Measurements from ENCODE around the gene CARD6.

Gene CARD6

DNA sequence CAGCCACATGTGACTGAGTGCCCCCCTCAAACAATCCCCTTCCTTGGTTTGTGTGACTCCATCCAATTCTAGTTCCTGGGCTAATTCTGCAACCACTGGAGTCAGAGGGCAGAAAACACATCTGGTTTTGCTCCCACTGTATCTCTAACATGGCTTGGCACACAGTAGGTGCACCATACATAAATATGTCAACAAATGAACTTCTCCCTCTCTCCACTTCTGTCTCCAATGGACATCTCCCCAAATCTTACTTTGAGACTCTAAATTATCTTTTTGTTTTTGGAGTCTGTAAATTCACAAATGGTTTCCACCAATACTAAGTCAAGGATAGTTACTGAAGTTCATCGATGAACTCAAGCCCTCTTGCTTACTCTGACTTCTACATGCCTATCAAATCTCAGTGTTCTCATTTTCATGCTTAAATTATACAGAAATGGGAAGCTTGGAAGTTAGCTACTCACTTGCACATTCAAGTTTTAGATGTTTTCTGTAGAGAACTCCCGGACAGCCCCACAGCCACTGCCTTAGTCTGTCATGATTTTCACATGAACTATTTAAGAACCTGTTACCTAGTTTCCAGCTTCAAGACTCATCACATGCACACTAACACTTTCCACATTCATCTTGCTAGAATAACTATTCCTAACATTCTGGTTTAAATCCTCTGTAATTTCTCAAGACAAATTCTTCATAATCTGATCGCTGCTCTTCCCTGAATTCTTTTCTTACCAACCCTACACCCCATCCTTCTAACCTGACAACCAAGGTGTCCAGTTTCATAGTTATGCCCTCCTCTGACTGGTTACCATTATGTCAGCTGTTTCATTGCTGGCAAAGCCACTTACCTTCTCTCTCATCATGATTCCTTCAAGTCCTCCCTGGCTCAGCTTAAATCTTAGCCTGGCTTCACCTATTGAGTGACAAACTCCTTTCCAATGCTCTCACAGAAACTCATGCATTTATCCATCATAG, 12.2 kb upstream of the CARD6 start:
- H3K36me3 ChIP-seq (replicated peaks; ENCODE audit: insufficient read depth, low read length) = peaks cover 43% of the 10 kb centered on the region
- peaks cover 82% of the 10 kb centered on the region for H3F3A ChIP-seq (ENCODE audit: insufficient read depth, low read length)
- TF ChIP-seq EZH2 (optimal IDR thresholded peaks at IDR 0.05; ENCODE audit: low read depth, low read length) = no peak
- TF ChIP-seq, protein P1, sequence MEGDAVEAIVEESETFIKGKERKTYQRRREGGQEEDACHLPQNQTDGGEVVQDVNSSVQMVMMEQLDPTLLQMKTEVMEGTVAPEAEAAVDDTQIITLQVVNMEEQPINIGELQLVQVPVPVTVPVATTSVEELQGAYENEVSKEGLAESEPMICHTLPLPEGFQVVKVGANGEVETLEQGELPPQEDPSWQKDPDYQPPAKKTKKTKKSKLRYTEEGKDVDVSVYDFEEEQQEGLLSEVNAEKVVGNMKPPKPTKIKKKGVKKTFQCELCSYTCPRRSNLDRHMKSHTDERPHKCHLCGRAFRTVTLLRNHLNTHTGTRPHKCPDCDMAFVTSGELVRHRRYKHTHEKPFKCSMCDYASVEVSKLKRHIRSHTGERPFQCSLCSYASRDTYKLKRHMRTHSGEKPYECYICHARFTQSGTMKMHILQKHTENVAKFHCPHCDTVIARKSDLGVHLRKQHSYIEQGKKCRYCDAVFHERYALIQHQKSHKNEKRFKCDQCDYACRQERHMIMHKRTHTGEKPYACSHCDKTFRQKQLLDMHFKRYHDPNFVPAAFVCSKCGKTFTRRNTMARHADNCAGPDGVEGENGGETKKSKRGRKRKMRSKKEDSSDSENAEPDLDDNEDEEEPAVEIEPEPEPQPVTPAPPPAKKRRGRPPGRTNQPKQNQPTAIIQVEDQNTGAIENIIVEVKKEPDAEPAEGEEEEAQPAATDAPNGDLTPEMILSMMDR (IDR thresholded peaks at IDR 0.05; ENCODE audit: low read length) = no peak
- no peak for TF ChIP-seq EZH2phosphoT487 (IDR thresholded peaks at IDR 0.05; ENCODE audit: low read length)
- peaks cover 50% of the 10 kb centered on the region for H3K79me2 ChIP-seq (ENCODE audit: low read length)
- peaks cover 23% of the 10 kb centered on the region for H3K4me1 ChIP-seq (ENCODE audit: low read length)
- no peaks in the 10 kb centered on the region for H3K9me3 ChIP-seq (replicated peaks; ENCODE audit: insufficient read depth, low read length)
- H3K4me2 ChIP-seq (ENCODE audit: low read depth, low read length) = no peak overlapping the region
- H4K20me1 ChIP-seq (ENCODE audit: insufficient read depth, low read length) = peaks cover 39% of the 10 kb centered on the region
- H3K9me2 ChIP-seq (replicated peaks; ENCODE audit: insufficient read depth, low read length) = no peaks in the 10 kb centered on the region
- H2AFZ ChIP-seq (ENCODE audit: low read length) = no peak overlapping the region
- H3K4me3 ChIP-seq (ENCODE audit: low read length) = no peak overlapping the region
- no peaks in the 10 kb centered on the region for H3K27me3 ChIP-seq (replicated peaks; ENCODE audit: insufficient read depth, low read length)
- no peak for DNase-seq
- H3K27ac ChIP-seq (ENCODE audit: low read length) = no peak overlapping the region
- no peak overlapping the region for H3K9ac ChIP-seq (ENCODE audit: low read length)

DNA sequence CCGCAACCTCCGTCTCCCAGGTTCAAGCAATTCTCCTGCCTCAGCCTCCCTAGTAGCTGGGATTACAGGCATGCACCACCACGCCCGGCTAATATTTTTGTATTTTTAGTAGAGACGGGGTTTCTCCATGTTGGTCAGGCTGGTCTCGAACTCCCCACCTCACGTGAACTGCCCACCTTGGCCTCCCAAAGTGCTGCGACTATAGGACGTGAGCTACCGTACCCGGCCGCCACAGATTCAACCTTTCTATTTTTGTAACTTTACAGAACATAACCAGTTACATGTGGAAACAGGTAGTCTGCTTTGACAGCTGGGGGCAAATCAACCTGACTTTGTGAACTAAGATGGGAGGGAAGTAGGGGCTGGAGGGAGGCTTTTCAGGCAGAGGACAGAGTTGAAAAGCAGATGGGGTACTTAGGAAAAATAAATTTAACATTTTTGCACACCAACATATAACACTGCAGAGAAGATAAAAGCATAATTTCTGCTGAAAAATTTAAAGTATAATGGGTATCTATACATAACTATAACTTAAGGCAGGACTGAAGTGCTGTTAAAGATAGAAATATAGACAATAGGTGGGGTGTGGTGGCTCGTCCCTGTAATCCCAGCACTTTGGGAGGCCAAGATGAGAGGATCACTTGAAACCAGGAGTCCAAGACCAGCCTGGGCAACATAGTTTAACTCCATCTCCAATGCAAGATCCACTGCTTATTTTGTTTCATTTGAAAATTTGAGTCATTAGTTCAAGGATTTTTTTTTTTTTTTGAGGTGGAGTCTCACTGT, 11.2 kb upstream of the CARD6 start:
- Histone ChIP-seq H3K4me2 (ENCODE audit: low read depth, low read length) (no peak overlapping the region), H3F3A (ENCODE audit: insufficient read depth, low read length) (peaks cover 82% of the 10 kb centered on the region), H3K27ac (ENCODE audit: low read length) (no peak overlapping the region)

DNA sequence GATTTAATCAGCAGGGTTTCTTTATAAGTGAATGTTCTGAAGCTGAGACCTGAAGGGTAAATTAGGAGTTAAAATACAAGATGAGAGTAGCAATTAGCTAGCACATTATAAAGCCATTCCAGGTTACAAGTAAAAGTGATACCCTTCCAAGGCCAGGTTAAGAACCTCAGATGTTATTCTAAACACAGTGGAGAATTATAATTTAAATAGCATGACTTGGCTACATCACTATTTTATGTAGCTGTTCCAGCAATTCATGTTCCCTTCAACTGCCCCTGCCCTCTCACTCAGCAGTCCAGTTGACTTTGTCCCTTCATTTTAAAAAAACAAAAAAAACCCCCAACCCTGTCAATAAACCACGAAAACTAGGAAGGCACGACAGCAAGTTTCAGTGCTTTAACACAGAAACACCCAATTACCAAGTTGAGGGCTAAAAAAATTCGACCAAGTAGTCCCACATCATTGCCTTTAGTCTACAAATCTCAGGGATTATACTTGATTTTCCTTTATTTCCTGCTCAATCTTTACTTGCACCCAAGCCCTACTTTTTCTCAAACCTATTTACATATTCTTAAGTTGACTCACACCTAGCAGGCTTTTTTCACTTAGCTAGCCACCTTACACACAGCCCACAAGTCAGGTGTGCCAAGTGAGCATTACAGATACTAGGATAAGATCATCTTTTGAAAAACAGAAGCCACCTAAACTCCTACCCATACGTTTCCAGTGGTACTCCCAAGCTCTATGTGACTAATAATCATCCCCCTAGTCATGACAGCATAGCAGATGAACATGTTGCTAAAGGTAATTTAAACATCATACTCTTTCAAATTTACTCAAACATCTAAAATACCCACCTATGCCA, 9.6 kb upstream of the CARD6 start:
- peaks cover 79% of the 10 kb centered on the region for H3F3A ChIP-seq (ENCODE audit: insufficient read depth, low read length)
- H3K27ac ChIP-seq (ENCODE audit: low read length) = peak overlapping the region; percentile 30
- peak overlapping the region; percentile 76 for H3K4me2 ChIP-seq (ENCODE audit: low read depth, low read length)

More for the DNA sequence above, 11.2 kb upstream of the CARD6 start:
- no peak for DNase-seq
- H3K9ac ChIP-seq (ENCODE audit: low read length) = no peak overlapping the region
- no peak overlapping the region for H3K4me3 ChIP-seq (ENCODE audit: low read length)
- no peak overlapping the region for H2AFZ ChIP-seq (ENCODE audit: low read length)
- H3K27me3 ChIP-seq (replicated peaks; ENCODE audit: insufficient read depth, low read length) = no peaks in the 10 kb centered on the region
- TF ChIP-seq, protein P1 (IDR thresholded peaks at IDR 0.05; ENCODE audit: low read length) = no peak
- TF ChIP-seq EZH2 (optimal IDR thresholded peaks at IDR 0.05; ENCODE audit: low read depth, low read length) = no peak
- H3K79me2 ChIP-seq (ENCODE audit: low read length) = peaks cover 59% of the 10 kb centered on the region
- H4K20me1 ChIP-seq (ENCODE audit: insufficient read depth, low read length) = peaks cover 39% of the 10 kb centered on the region
- peaks cover 23% of the 10 kb centered on the region for H3K4me1 ChIP-seq (ENCODE audit: low read length)
- H3K9me3 ChIP-seq (replicated peaks; ENCODE audit: insufficient read depth, low read length) = no peaks in the 10 kb centered on the region
- H3K9me2 ChIP-seq (replicated peaks; ENCODE audit: insufficient read depth, low read length) = no peaks in the 10 kb centered on the region
- peaks cover 46% of the 10 kb centered on the region for H3K36me3 ChIP-seq (replicated peaks; ENCODE audit: insufficient read depth, low read length)

More for the DNA sequence above, 9.6 kb upstream of the CARD6 start:
- Histone ChIP-seq H3K4me1 (ENCODE audit: low read length) (peaks cover 26% of the 10 kb centered on the region), H3K9me3 (replicated peaks; ENCODE audit: insufficient read depth, low read length) (no peaks in the 10 kb centered on the region), H3K4me3 (ENCODE audit: low read length) (peak overlapping the region; percentile 9; the same call in 1 of the 2 replicates), H3K9me2 (replicated peaks; ENCODE audit: insufficient read depth, low read length) (no peaks in the 10 kb centered on the region), H2AFZ (ENCODE audit: low read length) (no peak overlapping the region), H3K27me3 (replicated peaks; ENCODE audit: insufficient read depth, low read length) (no peaks in the 10 kb centered on the region), H4K20me1 (ENCODE audit: insufficient read depth, low read length) (peaks cover 39% of the 10 kb centered on the region), H3K79me2 (ENCODE audit: low read length) (peaks cover 61% of the 10 kb centered on the region), H3K36me3 (replicated peaks; ENCODE audit: insufficient read depth, low read length) (peaks cover 46% of the 10 kb centered on the region), H3K9ac (ENCODE audit: low read length) (no peak overlapping the region)
- DNase-seq = no peak
- TF ChIP-seq EZH2 (optimal IDR thresholded peaks at IDR 0.05; ENCODE audit: low read depth, low read length) (no peak), EZH2phosphoT487 (IDR thresholded peaks at IDR 0.05; ENCODE audit: low read length) (no peak)
- TF ChIP-seq, protein P1 (IDR thresholded peaks at IDR 0.05; ENCODE audit: low read length) = no peak
